Right forelimb (tissue), 1 donor: Measurements from ENCODE around the gene BRD1.
"Not testable (repeated sequence)": the region's sequence is repeated elsewhere in the genome, so short reads cannot be mapped to it uniquely, and the experiment has no call there.

ENCODE experiments used
- DNase-seq: peaks from one replicate; pipeline ENCODE4 v3.0.0-alpha.2; 2018

The BRD1 gene

GRCh38 chr22:49852898-49853894 lies 25.5 kb upstream of the BRD1 start, which contains the start of gene ZBED4:
TSS of gene ZBED4 (plus strand) at chr22:49853844. CDS start at chr22:49883663, 29,819 bp downstream.
- peak; percentile 97 for DNase-seq

GRCh38 chr22:49852568-49852897 lies 24.9 kb upstream of the BRD1 start:
- not testable (repeated sequence) for DNase-seq

- no peak for DNase-seq
These were observed 23.5 kb upstream of the BRD1 start for GRCh38 chr22:49850959-49851802.

- DNase-seq, result no peak
These were observed 22.6 kb upstream of the BRD1 start for GRCh38 chr22:49850021-49850911.

- DNase-seq, result no peak
These were observed 21.7 kb upstream of the BRD1 start for GRCh38 chr22:49849161-49850020.

- DNase-seq, result no peak
These were observed 21.1 kb upstream of the BRD1 start for GRCh38 chr22:49848690-49849160.

GRCh38 chr22:49847751-49848689 lies 20.3 kb upstream of the BRD1 start:
- DNase-seq, result no peak

GRCh38 chr22:49845666-49846459 lies 18.2 kb upstream of the BRD1 start:
- DNase-seq, result no peak

- DNase-seq, result no peak
These were observed 17.6 kb upstream of the BRD1 start for GRCh38 chr22:49845241-49845640.

- DNase-seq, result no peak
These were observed 11.4 kb upstream of the BRD1 start for GRCh38 chr22:49838771-49839717.

GRCh38 chr22:49833340-49834007 lies 5.8 kb upstream of the BRD1 start:
- no peak for DNase-seq

GRCh38 chr22:49829044-49829853 lies 1.6 kb upstream of the BRD1 start:
- no peak for DNase-seq

- DNase-seq, result no peak
These were observed 909 bp upstream of the BRD1 start for GRCh38 chr22:49828599-49828965.

- DNase-seq, result peak; percentile 53
These were observed 311 bp downstream of the BRD1 start for GRCh38 chr22:49827271-49827852.

- DNase-seq, result peak; percentile 68
These were observed 936 bp downstream of the BRD1 start for GRCh38 chr22:49826603-49827270.
